T-helper 1 cell (primary cell): ENCODE measurements around the gene GNL3.
"Not testable (repeated sequence)": the region's sequence is repeated elsewhere in the genome, so short reads cannot be mapped to it uniquely, and the experiment has no call there.

Source experiments
- DNase-seq, 5 donors: peaks; one replicate each; pipeline ENCODE4 v3.0.0-alpha.2; 2012 to 2020
- total RNA-seq, 4 donors: gene quantifications; one replicate each; lab custom pipeline; 2026; lab: John Stamatoyannopoulos, UW

The GNL3 gene, protein sequence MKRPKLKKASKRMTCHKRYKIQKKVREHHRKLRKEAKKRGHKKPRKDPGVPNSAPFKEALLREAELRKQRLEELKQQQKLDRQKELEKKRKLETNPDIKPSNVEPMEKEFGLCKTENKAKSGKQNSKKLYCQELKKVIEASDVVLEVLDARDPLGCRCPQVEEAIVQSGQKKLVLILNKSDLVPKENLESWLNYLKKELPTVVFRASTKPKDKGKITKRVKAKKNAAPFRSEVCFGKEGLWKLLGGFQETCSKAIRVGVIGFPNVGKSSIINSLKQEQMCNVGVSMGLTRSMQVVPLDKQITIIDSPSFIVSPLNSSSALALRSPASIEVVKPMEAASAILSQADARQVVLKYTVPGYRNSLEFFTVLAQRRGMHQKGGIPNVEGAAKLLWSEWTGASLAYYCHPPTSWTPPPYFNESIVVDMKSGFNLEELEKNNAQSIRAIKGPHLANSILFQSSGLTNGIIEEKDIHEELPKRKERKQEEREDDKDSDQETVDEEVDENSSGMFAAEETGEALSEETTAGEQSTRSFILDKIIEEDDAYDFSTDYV
- total RNA-seq = 93.2 to 159 (median 124) reads per million in 4 donors

DNA sequence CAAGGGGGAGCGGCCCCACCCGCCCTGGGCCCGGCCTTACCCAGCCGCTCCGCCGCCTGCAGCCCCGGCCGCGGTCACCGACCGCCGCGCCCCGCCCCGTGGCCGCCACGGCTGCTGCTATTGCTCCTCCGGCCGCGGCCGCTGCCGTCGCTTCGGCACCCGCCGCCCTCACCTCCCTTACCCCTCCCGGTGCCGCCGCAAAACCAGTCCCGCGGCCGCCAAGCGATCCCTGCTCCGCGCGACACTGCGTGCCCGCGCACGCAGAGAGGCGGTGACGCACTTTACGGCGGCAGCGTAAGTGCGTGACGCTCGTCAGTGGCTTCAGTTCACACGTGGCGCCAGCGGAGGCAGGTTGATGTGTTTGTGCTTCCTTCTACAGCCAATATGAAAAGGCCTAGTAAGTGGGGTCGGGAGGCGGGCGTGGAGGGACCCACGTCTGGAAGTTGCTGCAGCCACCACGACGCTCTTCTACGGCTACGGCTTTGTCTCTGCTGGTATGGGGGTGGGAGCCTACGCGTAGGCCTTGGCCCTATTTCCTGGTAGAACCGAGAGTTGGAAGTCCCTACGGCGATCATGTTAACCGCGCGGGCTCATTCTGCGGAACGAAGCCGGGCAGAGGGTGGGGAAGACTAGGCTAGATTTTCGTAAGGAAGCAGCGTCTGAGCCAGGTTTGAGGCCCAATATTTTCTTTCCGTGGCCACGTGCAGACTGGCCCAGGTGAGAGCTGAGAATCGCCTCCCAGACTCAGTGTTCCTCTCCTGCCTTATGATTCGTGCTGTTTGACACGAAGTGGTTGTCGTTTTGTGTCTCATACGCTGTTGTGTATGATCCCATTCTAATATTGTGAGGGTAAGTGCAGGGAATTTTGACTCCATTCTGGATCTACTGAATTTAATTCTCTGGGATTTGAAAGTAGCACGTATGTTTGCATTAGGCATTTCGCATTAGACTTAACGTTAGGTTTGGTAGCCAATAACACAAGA lies at the start of gene GNL3, which contains the start of gene PBRM1:
Gene GNL3 (plus strand): TSS at position 324 of the 983 bp plus-strand sequence. CDS start 61 bp downstream, at position 385.
Gene PBRM1 (minus strand): TSS at position 205 of the 983 bp plus-strand sequence.
- DNase-seq = peak; percentile 88 to 98 (median 89)

DNA sequence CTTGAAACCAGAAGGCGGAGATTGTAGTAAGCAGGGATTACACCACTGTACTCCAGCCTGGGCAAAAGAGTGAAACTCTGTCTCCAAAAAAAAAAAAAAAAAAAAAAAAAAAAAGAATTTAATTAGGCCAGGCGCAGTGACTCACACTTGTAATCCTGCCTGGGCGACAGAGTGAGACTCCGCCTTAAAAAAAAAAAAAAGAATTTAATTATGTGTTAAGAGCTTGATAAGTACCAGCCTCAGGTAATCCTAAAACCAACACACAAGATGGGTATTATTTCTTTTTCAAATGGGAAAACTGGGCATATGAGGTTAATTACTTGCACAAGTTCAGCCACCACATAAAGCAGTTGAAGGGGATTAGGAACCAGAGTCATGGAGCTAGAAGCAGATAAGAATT lies 49.2 kb upstream of the GNL3 start:
- DNase-seq = no peak

DNA sequence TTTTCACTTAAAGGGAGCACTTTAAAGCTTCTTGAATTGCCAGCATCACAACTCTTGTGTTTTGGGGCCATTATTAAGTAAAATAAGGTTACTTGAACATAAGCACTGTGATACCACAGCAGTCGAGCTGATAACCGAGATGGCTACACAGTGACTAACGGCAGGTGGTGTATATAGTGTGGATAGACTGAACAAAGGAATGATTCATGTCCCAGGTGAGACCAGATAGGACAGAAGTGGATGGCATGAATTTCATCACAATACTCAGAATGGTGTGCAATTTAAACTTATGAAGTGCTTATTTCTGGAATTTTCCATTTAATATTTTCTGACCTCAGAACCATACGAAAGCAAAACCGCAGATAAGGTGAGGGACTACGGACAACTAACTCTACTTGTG lies 40.3 kb upstream of the GNL3 start:
- no peak for DNase-seq

DNA sequence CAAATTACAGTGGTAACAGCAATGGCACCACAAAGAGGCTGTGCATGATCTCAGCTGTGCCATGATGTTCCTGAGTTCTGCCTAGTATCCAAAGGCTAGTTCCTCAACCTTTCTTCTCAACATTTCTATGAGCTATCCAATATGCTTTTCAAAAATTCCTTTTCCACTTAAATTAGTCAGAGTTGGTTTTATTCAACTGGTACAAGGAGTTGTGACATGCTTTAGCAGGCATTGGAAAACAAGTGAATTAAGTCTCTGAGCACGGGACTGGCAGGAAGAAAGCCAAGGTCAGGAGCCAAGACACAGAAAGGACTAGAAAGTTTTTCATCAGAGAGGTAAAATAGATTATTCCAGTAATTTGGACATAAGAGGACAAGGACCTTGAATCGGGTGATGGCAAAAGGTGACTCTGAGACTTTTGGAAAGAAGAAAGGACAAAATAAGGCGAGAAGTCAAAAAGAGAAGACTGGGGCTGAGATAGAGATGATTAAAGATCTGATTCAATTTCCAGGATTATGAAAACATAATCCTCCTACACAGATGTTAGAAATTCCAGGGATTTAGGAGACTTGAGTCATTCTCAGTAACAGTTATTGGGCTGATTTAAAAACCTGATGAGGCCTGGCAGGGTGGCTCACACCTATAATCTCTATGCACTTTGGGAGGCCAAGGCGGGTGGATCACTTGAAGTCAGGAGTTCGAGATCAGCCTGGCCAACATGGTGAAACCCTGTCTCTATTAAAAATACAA lies 36.2 kb upstream of the GNL3 start:
- no peak for DNase-seq

DNA sequence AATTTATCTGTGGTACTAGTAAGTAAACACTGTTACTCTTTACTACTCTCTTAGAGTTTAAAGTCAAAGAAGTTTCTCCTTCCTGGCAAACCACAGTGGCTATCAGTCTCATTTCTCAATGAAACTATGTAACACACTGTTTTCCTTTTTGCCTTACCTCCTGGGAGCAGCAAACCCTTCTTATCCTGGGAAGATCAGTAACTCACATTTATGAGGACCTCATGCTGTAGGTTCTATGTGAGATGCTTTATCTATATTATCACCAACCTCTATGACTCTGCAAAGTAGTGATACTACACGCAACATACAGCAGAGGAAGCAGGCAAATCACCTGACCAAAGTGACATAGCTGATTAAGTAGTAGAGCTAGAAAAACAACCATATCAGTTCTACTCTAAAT lies 35.4 kb upstream of the GNL3 start:
- DNase-seq = no peak

DNA sequence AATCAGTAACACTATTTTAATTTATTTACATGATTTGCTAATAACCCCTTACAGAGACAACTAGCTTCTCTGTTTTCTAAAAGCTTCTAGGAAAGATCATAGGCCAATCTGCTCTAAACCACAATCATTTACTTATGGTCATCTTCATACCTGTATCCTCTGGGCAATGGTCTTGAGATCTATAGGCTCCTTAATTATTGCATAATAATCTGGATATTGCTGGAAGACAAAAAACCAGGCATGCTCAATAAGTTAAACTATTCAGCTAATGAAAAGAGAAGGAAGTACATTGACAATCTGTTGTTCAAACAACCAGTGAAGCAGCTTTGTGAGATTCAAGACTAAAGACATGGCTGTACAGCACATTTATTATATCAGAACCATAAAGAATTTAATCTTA lies 34.2 kb upstream of the GNL3 start:
- no peak for DNase-seq

DNA sequence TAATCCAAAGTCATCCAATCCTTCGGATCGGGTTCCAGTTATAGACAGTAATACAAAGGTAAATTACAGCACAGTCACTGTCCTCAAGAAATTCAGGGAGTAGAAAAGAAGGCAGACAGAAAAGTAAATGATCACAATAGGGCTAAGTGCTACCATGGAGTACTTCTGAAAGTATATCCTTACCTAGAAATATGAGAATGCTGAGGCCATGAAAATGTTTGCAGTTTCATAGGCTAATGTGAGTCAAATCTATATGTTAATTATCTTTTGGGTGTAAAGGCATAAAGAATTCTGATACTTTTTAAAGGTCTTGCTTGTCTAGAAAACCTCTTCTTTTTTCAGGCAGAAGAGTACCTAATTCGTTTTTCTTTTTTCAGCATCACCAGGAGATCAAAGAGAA lies 29.9 kb upstream of the GNL3 start:
- no peak for DNase-seq

DNA sequence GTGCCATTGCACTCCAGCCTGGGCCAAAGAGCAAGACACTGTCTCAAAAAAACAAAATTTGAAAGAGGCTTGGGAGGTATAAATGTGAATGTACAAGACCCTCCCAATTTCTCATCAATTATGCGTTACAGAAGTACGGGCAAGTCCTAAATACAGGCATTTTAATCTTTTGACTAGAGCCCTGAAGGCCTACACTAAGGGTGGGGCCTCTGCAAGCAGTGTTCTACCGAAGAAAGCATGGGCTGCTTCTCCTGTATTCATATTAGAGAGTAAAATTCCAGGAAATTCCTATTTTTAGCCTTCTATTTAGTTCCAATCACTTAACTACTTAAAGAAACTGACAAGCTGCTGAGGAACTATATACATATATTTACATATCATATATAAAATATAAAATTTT lies 25.8 kb upstream of the GNL3 start:
- no peak for DNase-seq

DNA sequence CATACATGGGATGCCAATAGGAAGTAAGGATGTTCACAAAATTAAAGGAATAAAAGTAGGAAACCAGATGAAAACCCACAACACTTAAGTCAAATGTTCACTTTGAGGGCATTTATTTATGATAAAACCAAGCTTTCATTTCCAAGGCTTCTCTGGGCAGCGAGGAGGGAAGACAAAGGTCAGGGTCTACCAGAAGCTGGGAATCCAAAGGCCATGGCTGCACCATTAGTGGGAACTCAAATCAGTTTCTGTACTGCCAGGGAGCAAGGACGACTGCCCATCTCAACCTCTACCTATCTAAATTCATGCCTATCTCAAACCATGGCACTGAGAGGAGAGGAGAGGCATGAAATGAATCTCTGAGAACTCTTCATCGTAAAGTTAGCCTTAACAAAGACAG lies 22.7 kb upstream of the GNL3 start:
- no peak for DNase-seq

DNA sequence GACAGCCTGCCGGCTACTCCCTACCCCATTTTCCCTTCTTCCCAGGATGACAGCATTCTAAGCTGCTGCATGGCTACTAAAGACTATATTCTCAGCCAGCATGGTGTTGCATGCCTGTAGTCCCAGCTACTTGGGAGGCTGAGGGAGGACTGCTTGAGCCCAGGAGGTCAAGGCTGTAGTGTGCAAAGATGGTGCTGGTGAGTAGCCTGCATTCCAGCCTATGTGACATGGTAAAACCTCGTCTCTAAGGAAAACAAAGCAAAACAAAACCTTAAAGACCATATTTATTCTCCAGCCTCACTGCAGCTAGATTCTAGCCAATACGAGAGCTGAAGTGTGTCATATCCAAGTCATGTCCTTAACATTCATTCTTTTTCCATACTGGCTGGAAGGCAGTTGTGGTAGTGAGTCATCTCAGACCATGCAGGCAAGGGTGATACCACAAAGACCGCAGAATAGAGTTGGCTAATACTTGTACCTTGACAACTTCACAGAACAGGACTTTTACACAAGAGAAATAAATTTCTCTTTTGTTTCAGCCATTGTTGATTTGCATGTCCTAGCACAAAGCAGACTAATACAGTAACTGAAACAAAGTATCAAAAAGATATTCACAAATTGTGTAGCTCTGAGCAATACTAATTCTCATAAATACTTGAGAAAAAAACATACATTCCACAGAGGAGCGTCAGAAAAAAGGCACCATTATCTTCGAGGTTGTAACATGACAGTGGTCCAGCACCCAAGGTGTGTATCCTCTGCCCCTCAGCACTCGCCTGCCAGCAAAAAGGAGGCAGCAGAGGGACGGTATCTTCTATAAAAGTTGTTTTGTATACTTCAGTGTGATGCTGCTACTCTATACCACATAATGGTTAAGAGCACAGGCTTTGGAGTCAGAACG lies 15.0 kb upstream of the GNL3 start:
- peak in 1 of 5 donors; percentile 83 for DNase-seq

DNA sequence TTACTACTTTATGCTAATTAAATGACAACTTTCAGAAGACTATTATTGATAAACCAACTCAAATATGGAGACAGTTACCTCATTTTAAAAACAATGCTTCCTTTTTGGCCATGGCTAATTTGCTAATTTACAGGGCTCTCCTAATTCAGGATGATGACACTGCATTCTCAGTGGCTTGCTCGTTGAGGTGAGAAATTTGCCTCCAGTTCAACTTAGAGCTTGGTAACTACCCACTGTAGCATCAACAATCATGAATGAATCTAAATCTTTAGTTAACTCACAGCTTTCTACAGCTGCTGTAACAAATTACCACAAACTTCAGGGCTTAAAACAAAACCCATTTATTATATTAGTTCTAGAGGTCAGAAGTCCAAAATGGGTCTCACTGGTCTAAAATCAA lies 14.2 kb upstream of the GNL3 start:
- DNase-seq = peak in 1 of 5 donors; percentile 13

DNA sequence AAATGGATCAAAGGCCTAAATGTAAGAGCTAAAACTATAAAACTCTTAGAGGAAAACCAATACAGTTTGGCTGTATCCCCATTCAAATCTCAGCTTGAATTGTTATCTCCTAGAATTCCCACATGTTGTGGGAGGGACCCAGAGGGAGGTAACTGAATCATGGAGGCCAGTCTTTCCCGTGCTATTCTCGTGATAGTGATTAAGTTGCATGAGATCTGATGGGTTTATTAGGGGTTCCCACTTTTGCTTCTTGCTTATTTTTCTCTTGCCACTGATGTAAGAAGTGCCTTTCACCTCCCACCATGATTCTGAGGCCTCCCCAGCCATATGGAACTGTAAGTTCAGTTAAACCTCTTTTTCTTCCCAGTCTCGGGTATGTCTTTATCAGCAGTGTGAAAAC lies 9.6 kb upstream of the GNL3 start:
- not testable (repeated sequence) for DNase-seq

DNA sequence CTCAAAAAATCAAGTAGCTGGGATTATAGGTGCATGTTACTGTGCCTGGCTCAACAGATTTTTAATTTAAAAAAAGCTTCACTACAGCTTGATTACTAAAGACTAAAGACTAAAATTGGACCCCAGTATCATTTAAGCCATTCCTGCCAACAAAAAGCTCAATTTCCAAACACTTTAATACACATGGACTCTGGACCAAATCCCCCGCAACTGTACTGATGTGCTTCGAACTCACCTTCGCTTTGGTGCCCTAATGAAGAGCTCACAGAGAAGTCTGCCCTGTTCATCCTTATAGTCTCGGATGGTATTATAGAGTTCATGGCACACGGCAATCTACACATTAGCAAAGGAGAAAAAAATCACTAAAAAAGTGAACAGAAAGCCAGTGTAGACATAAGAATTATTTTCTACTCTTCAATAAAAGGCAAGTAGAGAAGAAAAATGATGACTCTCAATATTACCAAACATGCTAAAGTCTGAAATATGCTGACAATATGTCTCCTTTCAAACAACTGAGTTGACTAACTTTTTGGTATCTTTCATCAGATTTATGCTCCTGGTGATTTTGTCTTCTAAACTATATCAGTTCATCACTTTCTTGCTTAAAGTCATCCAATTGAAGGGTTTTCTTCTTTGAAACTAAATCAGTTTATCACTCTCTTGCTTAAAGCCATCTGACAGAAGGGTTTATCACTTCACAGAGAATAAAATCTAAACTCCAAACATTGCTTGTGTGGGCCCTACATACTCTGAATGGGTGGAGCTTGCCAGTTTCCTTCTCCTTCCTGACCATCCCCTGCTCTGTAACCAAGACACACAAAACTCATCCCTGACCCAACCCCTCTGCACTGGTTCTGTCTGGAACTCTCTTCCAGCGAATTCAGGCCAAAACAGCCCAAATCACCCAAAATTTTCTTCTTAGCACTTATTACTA lies 7.3 kb upstream of the GNL3 start:
- DNase-seq = no peak

DNA sequence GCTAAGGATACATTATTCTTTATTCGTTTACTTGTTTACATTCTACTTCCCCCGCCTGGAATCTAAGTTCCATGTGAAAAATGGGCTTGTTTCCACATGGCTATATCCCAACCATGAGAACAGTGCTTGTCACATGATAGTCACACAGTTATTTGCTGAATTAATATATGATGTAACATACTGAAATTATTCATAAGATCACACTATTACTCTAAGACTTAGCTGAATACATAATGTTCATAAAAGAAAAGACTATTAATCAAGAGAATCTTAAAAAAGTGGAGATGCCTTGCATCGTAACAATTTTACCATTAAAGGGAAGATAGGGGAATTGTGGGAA lies 6.7 kb upstream of the GNL3 start:
- DNase-seq = no peak

DNA sequence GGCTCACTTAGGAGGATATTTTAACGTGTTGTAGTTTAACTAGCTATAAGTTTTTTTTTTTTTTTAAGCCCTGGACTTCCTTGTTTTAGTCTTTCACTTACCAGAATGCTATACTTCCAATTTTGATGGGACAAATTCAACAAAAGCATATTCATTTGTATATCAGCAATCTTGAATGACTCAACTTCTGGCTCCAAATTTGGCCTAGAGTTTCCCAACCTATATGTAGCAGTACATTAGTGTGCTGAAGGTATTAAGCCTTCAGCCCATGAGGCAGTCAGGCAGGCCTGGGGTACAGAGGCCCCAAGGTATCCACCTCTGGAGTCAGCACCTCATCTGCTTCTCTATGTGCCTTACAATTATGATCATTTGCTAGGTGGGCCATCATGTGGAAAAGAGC lies 6.0 kb upstream of the GNL3 start:
- DNase-seq = no peak

DNA sequence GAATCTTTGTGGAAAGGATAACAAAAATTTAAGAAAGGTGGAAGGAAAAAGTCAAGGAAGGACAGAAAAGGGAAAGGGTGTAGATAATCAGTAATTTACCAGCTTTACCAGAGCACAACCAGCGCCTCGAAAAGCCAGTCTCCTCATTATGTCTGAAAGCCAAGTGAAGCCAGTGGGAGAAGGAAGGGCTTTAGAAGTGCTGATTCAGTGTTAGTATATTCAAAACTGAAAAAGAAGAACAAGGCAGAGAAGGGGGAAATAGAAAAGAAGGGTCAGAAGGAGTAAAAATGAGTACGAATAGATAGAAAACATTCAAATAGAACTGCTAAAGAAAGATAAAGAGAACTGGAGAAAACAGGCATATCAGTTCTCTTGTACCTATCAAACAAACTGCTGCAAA lies 4.2 kb upstream of the GNL3 start:
- no peak for DNase-seq

DNA sequence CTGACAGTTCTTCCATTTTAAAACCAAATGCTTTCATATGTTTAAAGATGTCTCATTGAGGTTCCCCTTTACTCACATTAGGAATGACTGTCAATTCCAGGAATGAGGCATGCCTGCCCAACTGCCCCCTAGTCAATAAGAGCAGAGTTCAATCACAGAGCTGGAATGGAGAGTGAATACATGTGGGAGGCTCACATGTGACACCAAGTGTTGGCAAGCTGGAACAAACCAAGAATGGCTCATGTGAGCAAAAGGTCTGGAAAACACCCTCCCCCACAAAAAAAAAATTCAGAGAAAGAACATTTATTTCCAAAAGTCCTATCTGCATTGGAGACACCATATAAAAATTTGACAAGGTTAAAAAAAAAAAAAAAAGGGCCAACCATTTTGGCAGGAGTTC lies 3.8 kb upstream of the GNL3 start:
- peak in 1 of 5 donors; percentile 28 for DNase-seq

DNA sequence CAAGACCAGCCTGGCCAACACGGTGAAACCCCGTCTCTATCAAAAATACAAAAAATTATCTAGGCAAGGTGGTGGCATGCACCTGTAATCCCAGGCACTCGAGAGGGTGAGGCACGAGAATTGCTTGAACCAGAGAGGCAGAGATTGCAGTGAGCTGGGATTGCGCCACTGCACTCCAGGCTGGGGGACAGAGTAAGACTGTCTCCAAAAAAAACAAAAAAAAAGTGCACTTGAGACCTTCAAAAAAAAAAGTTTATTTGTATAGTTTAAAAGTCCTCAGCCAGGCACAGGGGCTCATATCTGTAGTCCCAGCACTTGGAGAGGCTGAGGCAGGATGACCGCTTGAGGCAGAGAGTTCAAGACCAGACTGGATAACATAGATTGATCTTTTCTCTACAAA lies 2.2 kb upstream of the GNL3 start:
- DNase-seq = no peak

DNA sequence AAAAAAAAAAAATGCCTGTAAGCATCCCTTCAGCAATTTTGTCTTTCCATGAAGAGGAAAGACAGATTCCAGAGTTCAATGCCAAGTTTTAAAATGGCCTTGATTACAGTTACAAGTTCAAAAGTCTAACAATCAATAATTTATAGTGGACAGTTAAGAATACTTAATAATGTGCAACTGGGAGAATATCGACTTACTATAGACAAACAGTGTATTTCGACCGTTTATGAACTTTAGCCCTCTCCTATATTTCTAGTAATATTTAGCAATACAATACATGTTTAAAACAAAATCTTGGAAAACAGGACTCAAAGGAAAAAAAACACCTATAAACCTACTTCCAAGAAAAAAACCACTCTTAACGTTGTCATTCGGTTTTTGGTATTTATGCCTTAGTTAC lies 1.6 kb upstream of the GNL3 start:
- no peak for DNase-seq

DNA sequence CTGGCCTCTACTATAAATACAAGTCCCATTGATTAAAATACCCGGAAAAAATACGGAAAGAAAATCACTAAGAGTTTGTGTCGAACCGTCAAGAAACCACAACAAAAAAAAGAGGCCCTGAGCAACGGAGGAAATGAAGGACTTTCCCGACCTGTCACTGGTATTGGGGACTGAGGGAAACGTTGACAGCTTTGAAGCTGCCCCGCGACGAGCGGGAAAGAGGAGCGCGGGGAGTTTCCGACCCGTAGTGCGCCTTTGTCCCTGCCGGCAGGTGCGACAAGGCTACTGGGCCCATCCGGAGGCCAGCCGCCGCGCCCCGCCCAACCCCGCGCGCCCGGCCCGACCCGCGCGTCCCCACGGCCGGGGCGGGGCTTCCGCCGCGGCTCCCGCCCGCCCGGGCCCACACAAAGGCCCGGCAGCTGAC lies 535 bp upstream of the GNL3 start:
- DNase-seq = peak; percentile 69 to 85 (median 77)
